Progenitor cell of endocrine pancreas (in vitro differentiated cells): ENCODE measurements around the gene UBR7. TPM values are rescaled to one million over a fixed set of nuclear protein-coding genes. Genes with fewer than 3 reads are reported as not detected.

Source experiments
- DNase-seq: peaks from one replicate; pipeline ENCODE4 v3.0.0; 2021; ENCODE audit warnings: low spot score; ENCODE audit not compliant: unreplicated experiment
- H3K27ac Mint-ChIP-seq: 2 replicates; pipeline ENCODE4 v1.8.0; 2021; ENCODE audit warnings: mild to moderate bottlenecking, moderate library complexity, mixed read lengths
- H3K27me3 Mint-ChIP-seq: 2 replicates; pipeline ENCODE4 v1.8.0; 2021; ENCODE audit warnings: mixed read lengths
- H3K36me3 Mint-ChIP-seq: 2 replicates; pipeline ENCODE4 v1.8.0; 2022; ENCODE audit warnings: mixed read lengths; ENCODE audit not compliant: insufficient read depth
- H3K4me1 Mint-ChIP-seq: 2 replicates; pipeline ENCODE4 v1.8.0; 2021; ENCODE audit warnings: low read depth, mixed read lengths
- H3K4me3 Mint-ChIP-seq: 2 replicates; pipeline ENCODE4 v1.8.0; 2021; ENCODE audit warnings: low read depth, mild to moderate bottlenecking, moderate library complexity, mixed read lengths
- H3K9me3 Mint-ChIP-seq: 2 replicates; pipeline ENCODE4 v1.8.0; 2021; ENCODE audit warnings: low read depth, mixed read lengths
- total RNA-seq: library from RNA; stranded (reverse); gene quantifications from 2 replicates; pipeline ENCODE4 v1.2.1, GENCODE V29; 2021
- TF ChIP-seq, protein P1 (sequence below): fragments of 200-600 bp; sonication (generic); IDR thresholded peaks from one replicate; pipeline ENCODE4 v1.5.0; 2021; ENCODE audit warnings: antibody characterized with exemption, mild to moderate bottlenecking; ENCODE audit not compliant: unreplicated experiment

UBR7 gene
- total RNA-seq, 1 donor from 2014 or later: 17.2 TPM

- no peak overlapping the region for H3K4me3 Mint-ChIP-seq
- H3K27ac Mint-ChIP-seq: no peak overlapping the region
- no peaks in the 10 kb centered on the region for H3K27me3 Mint-ChIP-seq
- DNase-seq: no peak
- H3K36me3 Mint-ChIP-seq: peaks cover 18% of the 10 kb centered on the region
- TF ChIP-seq, protein P1, sequence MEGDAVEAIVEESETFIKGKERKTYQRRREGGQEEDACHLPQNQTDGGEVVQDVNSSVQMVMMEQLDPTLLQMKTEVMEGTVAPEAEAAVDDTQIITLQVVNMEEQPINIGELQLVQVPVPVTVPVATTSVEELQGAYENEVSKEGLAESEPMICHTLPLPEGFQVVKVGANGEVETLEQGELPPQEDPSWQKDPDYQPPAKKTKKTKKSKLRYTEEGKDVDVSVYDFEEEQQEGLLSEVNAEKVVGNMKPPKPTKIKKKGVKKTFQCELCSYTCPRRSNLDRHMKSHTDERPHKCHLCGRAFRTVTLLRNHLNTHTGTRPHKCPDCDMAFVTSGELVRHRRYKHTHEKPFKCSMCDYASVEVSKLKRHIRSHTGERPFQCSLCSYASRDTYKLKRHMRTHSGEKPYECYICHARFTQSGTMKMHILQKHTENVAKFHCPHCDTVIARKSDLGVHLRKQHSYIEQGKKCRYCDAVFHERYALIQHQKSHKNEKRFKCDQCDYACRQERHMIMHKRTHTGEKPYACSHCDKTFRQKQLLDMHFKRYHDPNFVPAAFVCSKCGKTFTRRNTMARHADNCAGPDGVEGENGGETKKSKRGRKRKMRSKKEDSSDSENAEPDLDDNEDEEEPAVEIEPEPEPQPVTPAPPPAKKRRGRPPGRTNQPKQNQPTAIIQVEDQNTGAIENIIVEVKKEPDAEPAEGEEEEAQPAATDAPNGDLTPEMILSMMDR: no peak
- H3K9me3 Mint-ChIP-seq: no peaks in the 10 kb centered on the region
- no peaks in the 10 kb centered on the region for H3K4me1 Mint-ChIP-seq
Measured at GRCh38 chr14:93239869-93240677, 33.0 kb downstream of the UBR7 start.

DNA sequence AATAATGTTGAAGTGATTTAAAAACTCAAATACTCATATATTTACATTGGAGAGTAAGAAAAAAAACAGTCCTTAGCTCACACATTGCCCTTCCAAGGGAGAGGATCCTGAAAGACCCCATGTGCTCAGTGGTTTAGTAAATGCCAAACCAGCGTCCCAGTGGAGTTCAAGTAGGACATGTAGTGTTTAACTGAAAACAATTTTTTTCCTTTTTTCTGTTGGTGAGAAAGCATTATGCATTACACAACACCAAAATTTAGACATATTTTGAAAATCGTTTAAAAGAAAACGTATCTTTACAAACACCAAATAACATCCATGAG is 33.6 kb downstream of the UBR7 start:
- no peaks in the 10 kb centered on the region for H3K9me3 Mint-ChIP-seq
- no peak overlapping the region for H3K27ac Mint-ChIP-seq
- H3K27me3 Mint-ChIP-seq: no peaks in the 10 kb centered on the region

GRCh38 chr14:93245764-93246420 is 38.8 kb downstream of the UBR7 start:
- no peak for DNase-seq
- H3K4me1 Mint-ChIP-seq: no peaks in the 10 kb centered on the region
- TF ChIP-seq, protein P1: no peak
- H3K27me3 Mint-ChIP-seq: no peaks in the 10 kb centered on the region
- no peaks in the 10 kb centered on the region for H3K9me3 Mint-ChIP-seq
- H3K4me3 Mint-ChIP-seq: no peak overlapping the region
- H3K36me3 Mint-ChIP-seq: peaks cover 29% of the 10 kb centered on the region
- peak overlapping the region; percentile 54 for H3K27ac Mint-ChIP-seq

More for the DNA sequence above, 33.6 kb downstream of the UBR7 start:
- TF ChIP-seq, protein P1: no peak
- Mint-ChIP-seq H3K4me3 (no peak overlapping the region), H3K36me3 (peaks cover 24% of the 10 kb centered on the region), H3K4me1 (no peaks in the 10 kb centered on the region)
- no peak for DNase-seq

GRCh38 chr14:93246534-93246933 is 39.5 kb downstream of the UBR7 start:
- Mint-ChIP-seq H3K4me1 (no peaks in the 10 kb centered on the region), H3K27ac (no peak overlapping the region), H3K9me3 (no peaks in the 10 kb centered on the region), H3K4me3 (no peak overlapping the region), H3K27me3 (no peaks in the 10 kb centered on the region), H3K36me3 (peaks cover 30% of the 10 kb centered on the region)
- TF ChIP-seq, protein P1: no peak
- no peak for DNase-seq

DNA sequence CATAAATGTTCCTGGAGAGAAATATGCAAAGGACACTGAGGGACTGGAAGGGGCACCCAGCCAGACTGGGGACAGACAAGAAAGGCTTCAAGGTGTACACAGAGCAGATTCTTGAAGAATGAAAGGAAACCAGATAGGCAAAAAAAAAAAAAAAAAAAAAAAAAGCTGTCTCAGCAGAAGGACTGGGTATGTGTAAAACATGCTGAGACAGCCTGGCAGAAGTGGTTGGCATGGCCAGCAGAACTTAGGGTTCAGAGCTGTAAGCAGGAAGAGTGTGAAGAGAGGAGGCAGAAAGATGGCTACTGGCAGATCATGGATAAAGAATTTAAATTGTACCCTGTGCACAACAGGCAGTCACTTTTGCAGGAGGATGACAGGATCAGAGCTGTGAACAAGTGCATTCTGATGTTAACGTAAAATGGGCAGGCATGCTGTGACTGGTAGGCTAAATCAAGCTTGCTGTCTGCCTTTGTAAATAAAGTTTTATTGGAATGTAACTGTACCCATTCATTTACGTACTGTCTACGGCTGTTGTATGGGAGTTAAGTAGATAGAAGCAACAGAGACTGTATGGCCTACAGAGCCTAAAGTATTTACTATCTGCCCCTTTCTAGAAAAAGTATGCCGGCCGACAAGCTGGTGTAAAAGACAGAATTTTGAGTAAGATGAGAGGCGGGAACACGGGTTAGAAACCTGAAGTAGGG is 42.2 kb downstream of the UBR7 start:
- H3K27me3 Mint-ChIP-seq: no peaks in the 10 kb centered on the region
- no peak overlapping the region for H3K4me3 Mint-ChIP-seq
- H3K9me3 Mint-ChIP-seq: no peaks in the 10 kb centered on the region
- peak overlapping the region; percentile 72 for H3K27ac Mint-ChIP-seq
- DNase-seq: no peak
- TF ChIP-seq, protein P1: no peak
- peaks cover 17% of the 10 kb centered on the region for H3K36me3 Mint-ChIP-seq
- no peaks in the 10 kb centered on the region for H3K4me1 Mint-ChIP-seq
